IMR-90 (cell line): ENCODE measurements around the gene LGALS4. TPM values are rescaled to one million over a fixed set of nuclear protein-coding genes. Genes with fewer than 3 reads are reported as not detected.

Experiments
- ATAC-seq: fragments of 200-7000 bp; cut with Tn5 transposase; 2 replicates; pipeline ENCODE4 v1.9.1; 2020; ENCODE audit warnings: low read depth, mild to moderate bottlenecking, moderate library complexity
- BruUV-seq: library from RNA; stranded (reverse); fragments of 400-500 nt; replicated peaks from 2 replicates; lab custom pipeline; 2021; lab: Mats Ljungman, UMichigan
- CTCF ChIA-PET: fragments of 300-600 bp; formaldehyde crosslinking; extraction: SDS; loops from one replicate; lab custom pipeline; 2021; ENCODE audit warnings: antibody characterized with exemption; lab: Yijun Ruan, JAX
- POLR2A ChIA-PET: fragments of 300-600 bp; sonication (Branson Sonifier 250); formaldehyde crosslinking; loops from one replicate; lab custom pipeline; 2022; ENCODE audit warnings: antibody characterized with exemption; ENCODE audit not compliant: unreplicated experiment; lab: Charles Lee
- DNase-seq: peaks from one replicate; pipeline ENCODE4 v3.0.0; 2013
- H2AFZ ChIP-seq: replicated peaks from 2 replicates; pipeline ENCODE3; 2013; ENCODE audit warnings: low read length, mild to moderate bottlenecking; ENCODE audit not compliant: poor library complexity
- H2AK5ac ChIP-seq: 2 replicates; pipeline ENCODE4 v1.6.1; 2013; ENCODE audit warnings: low read depth, low read length, inconsistent platforms
- H2AK9ac ChIP-seq: replicated peaks from 2 replicates; pipeline ENCODE3; 2013; ENCODE audit warnings: mild to moderate bottlenecking, low read depth, low read length, moderate library complexity; ENCODE audit not compliant: poor library complexity
- H2BK120ac ChIP-seq: 2 replicates; pipeline ENCODE4 v1.6.1; 2013; ENCODE audit warnings: low read depth, low read length, inconsistent platforms
- H2BK15ac ChIP-seq: 3 replicates; pipeline ENCODE4 v1.6.1; 2013; ENCODE audit warnings: low read depth, low read length, inconsistent platforms
- H2BK20ac ChIP-seq: 2 replicates; pipeline ENCODE4 v1.6.1; 2013; ENCODE audit warnings: low read depth, mild to moderate bottlenecking, inconsistent platforms, low read length, moderate library complexity
- H2BK5ac ChIP-seq: 2 replicates; pipeline ENCODE4 v1.6.1; 2013; ENCODE audit warnings: mild to moderate bottlenecking, low read depth, low read length, inconsistent platforms; ENCODE audit not compliant: poor library complexity, severe bottlenecking
- H3K14ac ChIP-seq: replicated peaks from 2 replicates; pipeline ENCODE4 v1.6.1; 2013; ENCODE audit warnings: low read depth, low read length, inconsistent platforms
- H3K18ac ChIP-seq: 2 replicates; pipeline ENCODE4 v1.6.1; 2013; ENCODE audit warnings: low read depth, low read length, control low read depth
- H3K23ac ChIP-seq: 2 replicates; pipeline ENCODE4 v1.6.1; 2013; ENCODE audit warnings: low read depth, low read length, inconsistent platforms
- H3K27ac ChIP-seq: 2 replicates; pipeline ENCODE4 v1.5.1; 2013; ENCODE audit warnings: mild to moderate bottlenecking, control low read depth, low read length; ENCODE audit not compliant: insufficient read depth
- H3K27me3 ChIP-seq: 2 replicates; pipeline ENCODE4 v1.6.1; 2013; ENCODE audit warnings: low read length; ENCODE audit not compliant: control insufficient read depth, insufficient read depth
- H3K36me3 ChIP-seq: 2 replicates; pipeline ENCODE4 v1.6.1; 2013; ENCODE audit warnings: low read length, mixed read lengths; ENCODE audit not compliant: control insufficient read depth, insufficient read depth
- H3K4ac ChIP-seq: 2 replicates; pipeline ENCODE4 v1.6.1; 2013; ENCODE audit warnings: low read depth, low read length, inconsistent platforms
- H3K4me1 ChIP-seq: 2 replicates; pipeline ENCODE4 v1.6.1; 2013; ENCODE audit warnings: low read length, mixed read lengths; ENCODE audit not compliant: control insufficient read depth, insufficient read depth
- H3K4me2 ChIP-seq: 2 replicates; pipeline ENCODE4 v1.6.1; 2013; ENCODE audit warnings: low read depth, mild to moderate bottlenecking, control low read depth, low read length, moderate library complexity
- H3K4me3 ChIP-seq: 2 replicates; pipeline ENCODE4 v1.5.1; 2013; ENCODE audit warnings: low read depth, mild to moderate bottlenecking, control low read depth, low read length, moderate library complexity; ENCODE audit not compliant: insufficient read depth
- H3K56ac ChIP-seq: 2 replicates; pipeline ENCODE4 v1.6.1; 2013; ENCODE audit warnings: low read length, inconsistent platforms; ENCODE audit not compliant: insufficient read depth; ENCODE audit errors: extremely low read depth
- H3K79me1 ChIP-seq, 2 experiments: 2 replicates each; pipeline ENCODE4 v1.6.1; 2013; ENCODE audit warnings: low read length in 2 of 2, inconsistent platforms in 1 of 2, low read depth in 1 of 2
- H3K9ac ChIP-seq: 2 replicates; pipeline ENCODE4 v1.6.1; 2013; ENCODE audit warnings: low read depth, low read length, control low read depth
- H3K9me1 ChIP-seq: 2 replicates; pipeline ENCODE4 v1.6.1; 2013; ENCODE audit warnings: low read length, inconsistent platforms; ENCODE audit not compliant: insufficient read depth
- H3K9me3 ChIP-seq: 2 replicates; pipeline ENCODE4 v1.6.1; 2013; ENCODE audit warnings: low read length; ENCODE audit not compliant: control insufficient read depth, insufficient read depth
- H4K20me1 ChIP-seq: 2 replicates; pipeline ENCODE4 v1.6.1; 2013; ENCODE audit warnings: low read length, inconsistent platforms; ENCODE audit not compliant: insufficient read depth
- H4K5ac ChIP-seq: 2 replicates; pipeline ENCODE4 v1.6.1; 2013; ENCODE audit warnings: mild to moderate bottlenecking, low read depth, low read length, control low read depth
- H4K8ac ChIP-seq, 2 experiments: 2 replicates each; pipeline ENCODE4 v1.6.1; 2013; ENCODE audit warnings: low read depth in 2 of 2, low read length in 2 of 2, control low read depth in 1 of 2, inconsistent platforms in 1 of 2
- H4K91ac ChIP-seq: 2 replicates; pipeline ENCODE4 v1.6.1; 2013; ENCODE audit warnings: low read depth, low read length, inconsistent platforms; ENCODE audit not compliant: insufficient read depth
- BHLHE40 ChIP-seq: fragments of 150-350 bp; IDR thresholded peaks from 2 replicates; pipeline ENCODE4 v1.6.1; 2016; ENCODE audit warnings: mild to moderate bottlenecking, low read depth, low read length
- CEBPB ChIP-seq: IDR thresholded peaks from 2 replicates; pipeline ENCODE4 v1.6.1; 2012; ENCODE audit warnings: low read depth, low read length, improper control_type of control experiment
- CHD1 ChIP-seq: IDR thresholded peaks from 2 replicates; pipeline ENCODE4 v1.6.1; 2012; ENCODE audit warnings: low read depth, low read length, improper control_type of control experiment
- FOS ChIP-seq: fragments of 150-350 bp; IDR thresholded peaks from 2 replicates; pipeline ENCODE4 v1.6.1; 2016; ENCODE audit warnings: low read depth, low read length
- MAFK ChIP-seq: IDR thresholded peaks from 2 replicates; pipeline ENCODE4 v1.6.1; 2012; ENCODE audit warnings: low read depth, low read length, improper control_type of control experiment
- MAZ ChIP-seq: IDR thresholded peaks from 2 replicates; pipeline ENCODE4 v1.6.1; 2012; ENCODE audit warnings: low read depth, mild to moderate bottlenecking, low read length, improper control_type of control experiment, moderate library complexity, borderline replicate concordance
- MXI1 ChIP-seq: IDR thresholded peaks from 2 replicates; pipeline ENCODE4 v1.6.1; 2012; ENCODE audit warnings: low read depth, mild to moderate bottlenecking, low read length, moderate library complexity, borderline replicate concordance
- NFE2L2 ChIP-seq: fragments of 150-350 bp; IDR thresholded peaks from 2 replicates; pipeline ENCODE4 v1.6.1; 2016; ENCODE audit warnings: low read depth, mild to moderate bottlenecking, low read length
- RAD21 ChIP-seq: IDR thresholded peaks from 2 replicates; pipeline ENCODE4 v1.6.1; 2012; ENCODE audit warnings: low read length, improper control_type of control experiment
- RCOR1 ChIP-seq: IDR thresholded peaks from 2 replicates; pipeline ENCODE4 v1.6.1; 2012; ENCODE audit warnings: mild to moderate bottlenecking, low read length, improper control_type of control experiment; ENCODE audit not compliant: insufficient replicate concordance
- RFX5 ChIP-seq: IDR thresholded peaks from 2 replicates; pipeline ENCODE4 v1.8.0; 2012; ENCODE audit warnings: low read depth, mild to moderate bottlenecking, low read length, moderate library complexity
- SMC3 ChIP-seq: fragments of 150-350 bp; IDR thresholded peaks from 2 replicates; pipeline ENCODE4 v1.6.1; 2016; ENCODE audit warnings: low read depth, mild to moderate bottlenecking, antibody characterized with exemption, low read length, moderate library complexity
- USF2 ChIP-seq: fragments of 150-350 bp; IDR thresholded peaks from 2 replicates; pipeline ENCODE4 v1.6.1; 2017; ENCODE audit warnings: mild to moderate bottlenecking, antibody characterized with exemption, low read length, low read depth
- WGBS, 2 experiments: methylation state at CpG; one replicate each; pipeline versions ENCODE4 v1.1.5 to v1.1.7; 2013; ENCODE audit warnings: missing lambda C conversion rate in 2 of 2; ENCODE audit not compliant: insufficient read length in 1 of 2; ENCODE audit errors: extremely low coverage in 2 of 2; 5-methylcytosine and 5-hydroxymethylcytosine counted together
- dilution Hi-C: fragments of 300-500 bp; cut with HindIII; formaldehyde crosslinking; loops from one replicate; pipeline ENCODE4 v1.14.3; 2018; ENCODE audit warnings: low sequenced_read_pairs; ENCODE audit not compliant: unreplicated experiment
- in situ Hi-C: fragments of 300-500 bp; cut with MboI; formaldehyde crosslinking; loops from 3 replicates; pipeline ENCODE4 v1.14.3; 2019; ENCODE audit warnings: low sequenced_read_pairs, inconsistent platforms, mixed read lengths
- intact Hi-C: fragments of 100-400 bp; cut with micrococcal nuclease; formaldehyde crosslinking; loops from 2 replicates; pipeline ENCODE4 v1.10.0; 2022
- polyA plus RNA-seq, 3 experiments: library from polyadenylated mRNA; depleted of rRNA; stranded (reverse); fragments of >200 nt; gene quantifications; 2 replicates each; pipeline ENCODE4 v1.2.3, GENCODE V29; 2012; ENCODE audit warnings: low replicate concordance in 1 of 3
- total RNA-seq: library from RNA; depleted of rRNA; stranded (reverse); fragments of >200 nt; gene quantifications from 2 replicates; pipeline ENCODE4 v1.2.3, GENCODE V29; 2012
- TF ChIP-seq, protein P1 (sequence below): conservative IDR thresholded peaks from 2 replicates; pipeline ENCODE4 v1.5.1; 2012; ENCODE audit warnings: mild to moderate bottlenecking, low read depth, low read length, improper control_type of control experiment
- TF ChIP-seq, protein P2 (sequence below): fragments of 150-350 bp; IDR thresholded peaks from 2 replicates; pipeline ENCODE4 v1.6.1; 2016; ENCODE audit warnings: low read depth, mild to moderate bottlenecking, low read length, moderate library complexity, borderline replicate concordance

LGALS4 gene
- total and polyA plus RNA-seq, 2 of the 4 experiments (the other 2 are of a cell fraction) = 0.29 TPM; not detected in 1

DNA sequence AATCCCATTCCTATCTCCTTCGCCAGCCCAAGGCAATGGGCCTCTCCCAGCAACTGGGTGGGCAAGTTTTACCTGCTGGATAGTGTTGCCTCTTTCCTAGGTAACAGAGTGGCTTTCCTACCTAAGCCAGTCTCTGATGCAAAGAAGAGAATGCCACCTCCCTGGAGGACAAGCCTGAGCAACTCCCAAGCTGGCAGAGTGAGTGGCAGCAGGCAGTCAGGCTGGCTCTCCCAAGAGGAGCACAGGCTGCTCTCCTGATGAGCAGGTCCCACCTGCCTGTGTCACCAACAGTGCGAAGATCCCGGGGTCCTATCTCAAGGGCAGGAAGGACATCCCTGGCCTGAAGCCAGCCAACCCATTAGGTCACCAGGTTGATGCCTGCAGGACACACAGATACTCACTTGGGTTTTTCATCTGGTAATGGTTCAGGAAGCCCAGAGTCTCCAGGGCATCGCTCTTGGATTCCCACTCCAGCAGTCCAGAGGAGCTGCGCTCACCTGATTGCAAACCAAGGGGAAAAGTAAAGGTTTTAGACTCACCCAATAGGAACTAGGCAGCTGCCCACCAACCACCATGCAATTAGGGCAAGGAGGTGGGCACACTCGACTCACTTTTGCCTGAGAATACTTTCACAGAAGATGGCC is 24.4 kb upstream of the LGALS4 start:
- DNase-seq (no peak), ATAC-seq (no peak)
- H4K8ac ChIP-seq = no peak overlapping the region
- no peak overlapping the region for H3K56ac ChIP-seq
- H3K14ac ChIP-seq = 0 out of 2 replicates have a peak overlapping the region, but pooled peaks have one; percentile 37
- CTCF ChIA-PET = interaction anchor here (1.4 kb wide), 1 partner anchor 93 kb away, joined by 3 read pairs; the partner anchor contains the start of genes MRPS12 and SARS2
- no peak overlapping the region for H3K4me2 ChIP-seq
- H2AK5ac ChIP-seq = peak overlapping the region; percentile 12; the same call in 1 of the 2 replicates
- no peak overlapping the region for H4K5ac ChIP-seq
- no peak overlapping the region for H3K18ac ChIP-seq
- intact Hi-C loops = no loop called here
- no peaks in the 10 kb centered on the region for H3K9me3 ChIP-seq
- no peak overlapping the region for H2AK9ac ChIP-seq
- H3K4me3 ChIP-seq = no peak overlapping the region
- in situ Hi-C loops = no loop called here
- POLR2A ChIA-PET = no interaction called here
- peak overlapping the region; percentile 1 for H2BK5ac ChIP-seq
- no peak overlapping the region for H3K9ac ChIP-seq
- H2AFZ ChIP-seq = no peak overlapping the region
- no peak overlapping the region for H4K91ac ChIP-seq
- no peak overlapping the region; the same call in 1 of the 2 replicates for H3K27ac ChIP-seq
- no peaks in the 10 kb centered on the region for H3K9me1 ChIP-seq
- 100% methylated on average over 1 of the region's 6 CpGs; no CpG with 5 or more reads in 1 of the 2 experiments for WGBS, 2 experiments
- no peak overlapping the region for H2BK20ac ChIP-seq
- dilution Hi-C loops = no loop called here
- BruUV-seq = TSS peak; percentile 12
- no peak overlapping the region for H2BK15ac ChIP-seq
- H3K79me1 ChIP-seq = peaks cover 38 to 61% of the 10 kb centered on the region in 2 experiments
- H3K27me3 ChIP-seq = no peaks in the 10 kb centered on the region
- 0 out of 2 replicates have a peak overlapping the region, but pooled peaks have one; percentile 5 for H3K23ac ChIP-seq
- no peak overlapping the region; the same call in 1 of the 2 replicates for H3K4ac ChIP-seq
- peaks cover 50% of the 10 kb centered on the region for H4K20me1 ChIP-seq
- H2BK120ac ChIP-seq = no peak overlapping the region
- H3K36me3 ChIP-seq = peaks cover 61% of the 10 kb centered on the region
- peaks cover 12% of the 10 kb centered on the region for H3K4me1 ChIP-seq
- TF ChIP-seq, protein P1, sequence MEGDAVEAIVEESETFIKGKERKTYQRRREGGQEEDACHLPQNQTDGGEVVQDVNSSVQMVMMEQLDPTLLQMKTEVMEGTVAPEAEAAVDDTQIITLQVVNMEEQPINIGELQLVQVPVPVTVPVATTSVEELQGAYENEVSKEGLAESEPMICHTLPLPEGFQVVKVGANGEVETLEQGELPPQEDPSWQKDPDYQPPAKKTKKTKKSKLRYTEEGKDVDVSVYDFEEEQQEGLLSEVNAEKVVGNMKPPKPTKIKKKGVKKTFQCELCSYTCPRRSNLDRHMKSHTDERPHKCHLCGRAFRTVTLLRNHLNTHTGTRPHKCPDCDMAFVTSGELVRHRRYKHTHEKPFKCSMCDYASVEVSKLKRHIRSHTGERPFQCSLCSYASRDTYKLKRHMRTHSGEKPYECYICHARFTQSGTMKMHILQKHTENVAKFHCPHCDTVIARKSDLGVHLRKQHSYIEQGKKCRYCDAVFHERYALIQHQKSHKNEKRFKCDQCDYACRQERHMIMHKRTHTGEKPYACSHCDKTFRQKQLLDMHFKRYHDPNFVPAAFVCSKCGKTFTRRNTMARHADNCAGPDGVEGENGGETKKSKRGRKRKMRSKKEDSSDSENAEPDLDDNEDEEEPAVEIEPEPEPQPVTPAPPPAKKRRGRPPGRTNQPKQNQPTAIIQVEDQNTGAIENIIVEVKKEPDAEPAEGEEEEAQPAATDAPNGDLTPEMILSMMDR = no peak
- TF ChIP-seq FOS (no peak), SMC3 (no peak), RCOR1 (no peak), RAD21 (no peak), RFX5 (no peak), USF2 (no peak), MAFK (no peak), CEBPB (no peak), CHD1 (no peak), NFE2L2 (no peak), MAZ (no peak), BHLHE40 (no peak), MXI1 (no peak)
- TF ChIP-seq, protein P2, sequence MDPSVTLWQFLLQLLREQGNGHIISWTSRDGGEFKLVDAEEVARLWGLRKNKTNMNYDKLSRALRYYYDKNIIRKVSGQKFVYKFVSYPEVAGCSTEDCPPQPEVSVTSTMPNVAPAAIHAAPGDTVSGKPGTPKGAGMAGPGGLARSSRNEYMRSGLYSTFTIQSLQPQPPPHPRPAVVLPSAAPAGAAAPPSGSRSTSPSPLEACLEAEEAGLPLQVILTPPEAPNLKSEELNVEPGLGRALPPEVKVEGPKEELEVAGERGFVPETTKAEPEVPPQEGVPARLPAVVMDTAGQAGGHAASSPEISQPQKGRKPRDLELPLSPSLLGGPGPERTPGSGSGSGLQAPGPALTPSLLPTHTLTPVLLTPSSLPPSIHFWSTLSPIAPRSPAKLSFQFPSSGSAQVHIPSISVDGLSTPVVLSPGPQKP = no peak
